Measurements from ENCODE around the gene FIGLA. TPM values are rescaled to one million over a fixed set of nuclear protein-coding genes. Genes with fewer than 3 reads are reported as not detected.

Gene FIGLA
- total and polyA plus RNA-seq, 2 of the 8 experiments (the other 6 are each of a cell fraction or from before 2014, with no cell fraction given), result not detected

DNA sequence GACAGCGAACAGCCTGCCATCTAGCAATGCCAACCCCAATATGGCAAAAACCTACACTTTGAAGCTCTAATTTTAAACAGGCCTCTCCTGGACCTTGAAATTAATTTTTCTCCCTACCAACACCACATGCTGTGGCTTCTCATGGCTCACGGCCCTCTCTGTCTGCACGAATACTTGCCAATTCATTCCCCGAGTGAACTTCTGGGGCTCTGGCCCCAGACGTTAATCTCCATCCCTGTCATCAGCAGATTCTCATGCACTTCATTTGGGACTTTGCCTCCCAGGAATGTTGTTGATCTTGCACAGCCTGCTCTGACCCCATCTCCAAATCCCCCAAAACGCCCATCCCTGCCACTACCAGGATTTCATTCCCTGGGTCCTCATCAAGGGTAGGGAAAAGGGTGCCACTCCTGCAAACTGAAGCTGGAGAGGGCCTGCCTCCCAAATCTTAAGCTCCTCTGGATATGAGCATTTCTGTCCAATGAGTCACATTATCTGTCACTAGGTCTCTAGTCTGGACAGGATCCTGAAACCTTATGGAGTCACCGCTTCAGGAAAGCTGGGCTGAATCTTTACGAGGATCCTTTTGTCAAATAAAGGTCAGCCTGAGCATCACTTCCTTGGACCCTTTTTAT lies 10.4 kb downstream of the FIGLA start (continued):
- TF ChIP-seq, protein P1, sequence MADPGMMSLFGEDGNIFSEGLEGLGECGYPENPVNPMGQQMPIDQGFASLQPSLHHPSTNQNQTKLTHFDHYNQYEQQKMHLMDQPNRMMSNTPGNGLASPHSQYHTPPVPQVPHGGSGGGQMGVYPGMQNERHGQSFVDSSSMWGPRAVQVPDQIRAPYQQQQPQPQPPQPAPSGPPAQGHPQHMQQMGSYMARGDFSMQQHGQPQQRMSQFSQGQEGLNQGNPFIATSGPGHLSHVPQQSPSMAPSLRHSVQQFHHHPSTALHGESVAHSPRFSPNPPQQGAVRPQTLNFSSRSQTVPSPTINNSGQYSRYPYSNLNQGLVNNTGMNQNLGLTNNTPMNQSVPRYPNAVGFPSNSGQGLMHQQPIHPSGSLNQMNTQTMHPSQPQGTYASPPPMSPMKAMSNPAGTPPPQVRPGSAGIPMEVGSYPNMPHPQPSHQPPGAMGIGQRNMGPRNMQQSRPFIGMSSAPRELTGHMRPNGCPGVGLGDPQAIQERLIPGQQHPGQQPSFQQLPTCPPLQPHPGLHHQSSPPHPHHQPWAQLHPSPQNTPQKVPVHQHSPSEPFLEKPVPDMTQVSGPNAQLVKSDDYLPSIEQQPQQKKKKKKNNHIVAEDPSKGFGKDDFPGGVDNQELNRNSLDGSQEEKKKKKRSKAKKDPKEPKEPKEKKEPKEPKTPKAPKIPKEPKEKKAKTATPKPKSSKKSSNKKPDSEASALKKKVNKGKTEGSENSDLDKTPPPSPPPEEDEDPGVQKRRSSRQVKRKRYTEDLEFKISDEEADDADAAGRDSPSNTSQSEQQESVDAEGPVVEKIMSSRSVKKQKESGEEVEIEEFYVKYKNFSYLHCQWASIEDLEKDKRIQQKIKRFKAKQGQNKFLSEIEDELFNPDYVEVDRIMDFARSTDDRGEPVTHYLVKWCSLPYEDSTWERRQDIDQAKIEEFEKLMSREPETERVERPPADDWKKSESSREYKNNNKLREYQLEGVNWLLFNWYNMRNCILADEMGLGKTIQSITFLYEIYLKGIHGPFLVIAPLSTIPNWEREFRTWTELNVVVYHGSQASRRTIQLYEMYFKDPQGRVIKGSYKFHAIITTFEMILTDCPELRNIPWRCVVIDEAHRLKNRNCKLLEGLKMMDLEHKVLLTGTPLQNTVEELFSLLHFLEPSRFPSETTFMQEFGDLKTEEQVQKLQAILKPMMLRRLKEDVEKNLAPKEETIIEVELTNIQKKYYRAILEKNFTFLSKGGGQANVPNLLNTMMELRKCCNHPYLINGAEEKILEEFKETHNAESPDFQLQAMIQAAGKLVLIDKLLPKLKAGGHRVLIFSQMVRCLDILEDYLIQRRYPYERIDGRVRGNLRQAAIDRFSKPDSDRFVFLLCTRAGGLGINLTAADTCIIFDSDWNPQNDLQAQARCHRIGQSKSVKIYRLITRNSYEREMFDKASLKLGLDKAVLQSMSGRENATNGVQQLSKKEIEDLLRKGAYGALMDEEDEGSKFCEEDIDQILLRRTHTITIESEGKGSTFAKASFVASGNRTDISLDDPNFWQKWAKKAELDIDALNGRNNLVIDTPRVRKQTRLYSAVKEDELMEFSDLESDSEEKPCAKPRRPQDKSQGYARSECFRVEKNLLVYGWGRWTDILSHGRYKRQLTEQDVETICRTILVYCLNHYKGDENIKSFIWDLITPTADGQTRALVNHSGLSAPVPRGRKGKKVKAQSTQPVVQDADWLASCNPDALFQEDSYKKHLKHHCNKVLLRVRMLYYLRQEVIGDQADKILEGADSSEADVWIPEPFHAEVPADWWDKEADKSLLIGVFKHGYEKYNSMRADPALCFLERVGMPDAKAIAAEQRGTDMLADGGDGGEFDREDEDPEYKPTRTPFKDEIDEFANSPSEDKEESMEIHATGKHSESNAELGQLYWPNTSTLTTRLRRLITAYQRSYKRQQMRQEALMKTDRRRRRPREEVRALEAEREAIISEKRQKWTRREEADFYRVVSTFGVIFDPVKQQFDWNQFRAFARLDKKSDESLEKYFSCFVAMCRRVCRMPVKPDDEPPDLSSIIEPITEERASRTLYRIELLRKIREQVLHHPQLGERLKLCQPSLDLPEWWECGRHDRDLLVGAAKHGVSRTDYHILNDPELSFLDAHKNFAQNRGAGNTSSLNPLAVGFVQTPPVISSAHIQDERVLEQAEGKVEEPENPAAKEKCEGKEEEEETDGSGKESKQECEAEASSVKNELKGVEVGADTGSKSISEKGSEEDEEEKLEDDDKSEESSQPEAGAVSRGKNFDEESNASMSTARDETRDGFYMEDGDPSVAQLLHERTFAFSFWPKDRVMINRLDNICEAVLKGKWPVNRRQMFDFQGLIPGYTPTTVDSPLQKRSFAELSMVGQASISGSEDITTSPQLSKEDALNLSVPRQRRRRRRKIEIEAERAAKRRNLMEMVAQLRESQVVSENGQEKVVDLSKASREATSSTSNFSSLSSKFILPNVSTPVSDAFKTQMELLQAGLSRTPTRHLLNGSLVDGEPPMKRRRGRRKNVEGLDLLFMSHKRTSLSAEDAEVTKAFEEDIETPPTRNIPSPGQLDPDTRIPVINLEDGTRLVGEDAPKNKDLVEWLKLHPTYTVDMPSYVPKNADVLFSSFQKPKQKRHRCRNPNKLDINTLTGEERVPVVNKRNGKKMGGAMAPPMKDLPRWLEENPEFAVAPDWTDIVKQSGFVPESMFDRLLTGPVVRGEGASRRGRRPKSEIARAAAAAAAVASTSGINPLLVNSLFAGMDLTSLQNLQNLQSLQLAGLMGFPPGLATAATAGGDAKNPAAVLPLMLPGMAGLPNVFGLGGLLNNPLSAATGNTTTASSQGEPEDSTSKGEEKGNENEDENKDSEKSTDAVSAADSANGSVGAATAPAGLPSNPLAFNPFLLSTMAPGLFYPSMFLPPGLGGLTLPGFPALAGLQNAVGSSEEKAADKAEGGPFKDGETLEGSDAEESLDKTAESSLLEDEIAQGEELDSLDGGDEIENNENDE (IDR thresholded peaks at IDR 0.05; ENCODE audit: insufficient replicate concordance, low read length), result no peak
- no peak for TF ChIP-seq SUZ12 (IDR thresholded peaks at IDR 0.05; ENCODE audit: low read length)
- TF ChIP-seq, protein P2, sequence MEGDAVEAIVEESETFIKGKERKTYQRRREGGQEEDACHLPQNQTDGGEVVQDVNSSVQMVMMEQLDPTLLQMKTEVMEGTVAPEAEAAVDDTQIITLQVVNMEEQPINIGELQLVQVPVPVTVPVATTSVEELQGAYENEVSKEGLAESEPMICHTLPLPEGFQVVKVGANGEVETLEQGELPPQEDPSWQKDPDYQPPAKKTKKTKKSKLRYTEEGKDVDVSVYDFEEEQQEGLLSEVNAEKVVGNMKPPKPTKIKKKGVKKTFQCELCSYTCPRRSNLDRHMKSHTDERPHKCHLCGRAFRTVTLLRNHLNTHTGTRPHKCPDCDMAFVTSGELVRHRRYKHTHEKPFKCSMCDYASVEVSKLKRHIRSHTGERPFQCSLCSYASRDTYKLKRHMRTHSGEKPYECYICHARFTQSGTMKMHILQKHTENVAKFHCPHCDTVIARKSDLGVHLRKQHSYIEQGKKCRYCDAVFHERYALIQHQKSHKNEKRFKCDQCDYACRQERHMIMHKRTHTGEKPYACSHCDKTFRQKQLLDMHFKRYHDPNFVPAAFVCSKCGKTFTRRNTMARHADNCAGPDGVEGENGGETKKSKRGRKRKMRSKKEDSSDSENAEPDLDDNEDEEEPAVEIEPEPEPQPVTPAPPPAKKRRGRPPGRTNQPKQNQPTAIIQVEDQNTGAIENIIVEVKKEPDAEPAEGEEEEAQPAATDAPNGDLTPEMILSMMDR (IDR thresholded peaks at IDR 0.05; ENCODE audit: control extremely low read depth in 1 of 3, insufficient read depth in 1 of 3, low read depth in 1 of 3, low read length in 3 of 3), result no peak
- TF ChIP-seq HDAC6 (IDR thresholded peaks at IDR 0.05; ENCODE audit: low read depth, low read length), result no peak
- TF ChIP-seq SP2 (IDR thresholded peaks at IDR 0.05; ENCODE audit: low read length), result no peak
- TF ChIP-seq BCL11A (IDR thresholded peaks at IDR 0.05; ENCODE audit: low read depth in 2 of 2, low read length in 2 of 2), result no peak
- TF ChIP-seq TCF12 (IDR thresholded peaks at IDR 0.05; ENCODE audit: low read depth, low read length), result no peak
- no peak for TF ChIP-seq KDM4A (IDR thresholded peaks at IDR 0.05; ENCODE audit: low read depth, low read length, severe bottlenecking)
